CD4-positive, alpha-beta memory T cell (primary cell): ENCODE data around the gene FSIP1. TPM values are rescaled to one million over a fixed set of nuclear protein-coding genes. Genes with fewer than 3 reads are reported as not detected.
A peak's percentile ranks its signal among the peaks of the same experiment; 100 is the strongest.

Experiments used
- CTCF ChIA-PET: fragments of 350-600 bp; sonication (Branson Sonifier 250); formaldehyde crosslinking; loops from one replicate; lab custom pipeline; 2021; ENCODE audit warnings: inconsistent platforms; ENCODE audit not compliant: partially characterized antibody; lab: Charles Lee
- POLR2A ChIA-PET: fragments of 350-600 bp; sonication (Branson Sonifier 250); formaldehyde crosslinking; loops from one replicate; lab custom pipeline; 2021; ENCODE audit not compliant: partially characterized antibody; lab: Charles Lee
- DNase-seq, 5 donors: peaks; one replicate each; pipeline versions ENCODE4 v3.0.0 to v3.0.0-alpha.2; 2020 to 2022; ENCODE audit warnings: mixed read lengths in 1 of 5
- H3K27ac ChIP-seq: one replicate; pipeline ENCODE4 v1.7.0; 2013; ENCODE audit warnings: low read depth, low read length
- H3K27me3 ChIP-seq: 2 replicates; pipeline ENCODE4 v1.7.0; 2013; ENCODE audit warnings: mild to moderate bottlenecking, low read length, moderate library complexity; ENCODE audit not compliant: insufficient read depth
- H3K36me3 ChIP-seq: 2 replicates; pipeline ENCODE4 v1.7.0; 2013; ENCODE audit warnings: mild to moderate bottlenecking, low read length, moderate library complexity; ENCODE audit not compliant: insufficient read depth
- H3K4me1 ChIP-seq: 2 replicates; pipeline ENCODE4 v1.7.0; 2013; ENCODE audit warnings: mild to moderate bottlenecking, low read length, moderate library complexity; ENCODE audit not compliant: insufficient read depth
- H3K4me3 ChIP-seq, 2 donors: one replicate each; pipeline ENCODE4 v1.7.0; 2013; ENCODE audit warnings: low read length in 2 of 2, mild to moderate bottlenecking in 1 of 2
- H3K9me3 ChIP-seq, 2 donors: one replicate each; pipeline ENCODE4 v1.7.0; 2013; ENCODE audit warnings: low read length in 2 of 2, control low read depth in 1 of 2; ENCODE audit not compliant: control insufficient read depth in 1 of 2
- H3K27ac Mint-ChIP-seq, 7 donors: one replicate each; pipeline ENCODE4 v1.8.0; 2020 to 2021; ENCODE audit warnings: mixed read lengths in 7 of 7, mild to moderate bottlenecking in 6 of 7, inconsistent platforms in 3 of 7, moderate library complexity in 3 of 7
- H3K27me3 Mint-ChIP-seq, 2 donors: one replicate each; pipeline ENCODE4 v1.8.0; 2020 to 2021; ENCODE audit warnings: mixed read lengths in 2 of 2
- H3K36me3 Mint-ChIP-seq, 2 donors: one replicate each; pipeline ENCODE4 v1.8.0; 2020 to 2021; ENCODE audit warnings: mixed read lengths in 2 of 2, inconsistent platforms in 1 of 2, mild to moderate bottlenecking in 1 of 2
- H3K4me1 Mint-ChIP-seq, 4 donors: one replicate each; pipeline ENCODE4 v1.8.0; 2020 to 2021; ENCODE audit warnings: mixed read lengths in 4 of 4, mild to moderate bottlenecking in 1 of 4
- H3K4me3 Mint-ChIP-seq, 8 donors: one replicate each; pipeline ENCODE4 v1.8.0; 2020 to 2021; ENCODE audit warnings: mixed read lengths in 8 of 8, mild to moderate bottlenecking in 7 of 8, moderate library complexity in 6 of 8, inconsistent platforms in 3 of 8
- H3K9me3 Mint-ChIP-seq, 8 donors: one replicate each; pipeline ENCODE4 v1.8.0; 2020 to 2021; ENCODE audit warnings: mixed read lengths in 8 of 8, mild to moderate bottlenecking in 5 of 8, inconsistent platforms in 3 of 8, moderate library complexity in 1 of 8
- intact Hi-C: fragments of 100-400 bp; cut with micrococcal nuclease; formaldehyde crosslinking; loops from one replicate; pipeline ENCODE4 v1.15.1; 2023
- polyA plus RNA-seq, 2 donors: library from polyadenylated mRNA; unstranded; fragments of 300-500 nt; fragmentation: Illumina TruSeq; gene quantifications; one replicate each; pipeline ENCODE4 v1.2.3, GENCODE V29; 2021
- total RNA-seq, 2 experiments: library from RNA; stranded (reverse); gene quantifications; one replicate each; pipeline ENCODE4 v1.2.3, GENCODE V29; 2021

The FSIP1 gene
- total and polyA plus RNA-seq, 4 experiments from 2014 or later, result 0.47 to 1.6 (median 1.1) TPM

DNA sequence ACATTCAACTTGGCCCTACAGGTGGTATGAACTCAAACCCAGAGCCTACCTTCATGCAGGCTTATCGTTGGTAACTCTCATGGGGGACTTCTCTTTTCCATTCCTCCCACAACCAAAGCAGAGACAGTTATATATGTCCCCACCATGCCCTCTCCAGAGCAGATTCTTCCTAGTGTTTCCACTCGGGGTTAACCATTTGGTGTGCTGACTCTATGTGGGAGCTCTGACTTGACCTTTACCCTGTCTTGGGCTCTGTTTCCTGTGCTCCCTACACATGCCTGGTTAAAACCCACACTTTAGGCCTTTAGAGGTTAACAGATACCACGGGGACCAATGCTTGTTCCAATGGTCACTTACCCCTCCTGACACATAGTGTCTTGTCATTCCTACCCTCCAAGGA is 80.7 kb downstream of the FSIP1 start:
- Mint-ChIP-seq H3K27ac (no peak overlapping the region), H3K36me3 (no peaks in the 10 kb centered on the region), H3K4me3 (no peak overlapping the region), H3K9me3 (no peaks in the 10 kb centered on the region), H3K4me1 (no peaks in the 10 kb centered on the region), H3K27me3 (no peaks in the 10 kb centered on the region)
- CTCF ChIA-PET, result interaction anchor here (1.0 kb wide), 2 partner anchors 10 to 119 kb away, joined by 3 read pairs; no protein-coding TSS in a partner anchor
- no peaks in the 10 kb centered on the region for H3K27me3 ChIP-seq
- H3K36me3 ChIP-seq, result no peaks in the 10 kb centered on the region
- DNase-seq, result no peak
- no peaks in the 10 kb centered on the region for H3K4me1 ChIP-seq
- H3K27ac ChIP-seq, result no peak overlapping the region
- H3K9me3 ChIP-seq, result no peaks in the 10 kb centered on the region
- POLR2A ChIA-PET, result no interaction called here
- H3K4me3 ChIP-seq, result no peak overlapping the region
- intact Hi-C loops, result no loop called here

- DNase-seq, result no peak
- POLR2A ChIA-PET, result no interaction called here
- H3K4me1 ChIP-seq, result no peaks in the 10 kb centered on the region
- H3K27ac ChIP-seq, result no peak overlapping the region
- CTCF ChIA-PET, result interaction anchor here (1.0 to 1.4 kb wide), 3 partner anchors 8 to 77 kb away, joined by 3 to 5 read pairs (median 3); no protein-coding TSS in a partner anchor
- no peaks in the 10 kb centered on the region for H3K4me1 Mint-ChIP-seq
- H3K9me3 Mint-ChIP-seq, result no peaks in the 10 kb centered on the region
- no peak overlapping the region for H3K4me3 Mint-ChIP-seq
- intact Hi-C loops, result no loop called here
- H3K9me3 ChIP-seq, result no peaks in the 10 kb centered on the region
- H3K27me3 Mint-ChIP-seq, result no peaks in the 10 kb centered on the region
- H3K36me3 ChIP-seq, result no peaks in the 10 kb centered on the region
- H3K27me3 ChIP-seq, result no peaks in the 10 kb centered on the region
- H3K36me3 Mint-ChIP-seq, result no peaks in the 10 kb centered on the region
- no peak overlapping the region for H3K27ac Mint-ChIP-seq
- no peak overlapping the region for H3K4me3 ChIP-seq
Measured at GRCh38 chr15:39700375-39700700, 82.3 kb downstream of the FSIP1 start.

DNA sequence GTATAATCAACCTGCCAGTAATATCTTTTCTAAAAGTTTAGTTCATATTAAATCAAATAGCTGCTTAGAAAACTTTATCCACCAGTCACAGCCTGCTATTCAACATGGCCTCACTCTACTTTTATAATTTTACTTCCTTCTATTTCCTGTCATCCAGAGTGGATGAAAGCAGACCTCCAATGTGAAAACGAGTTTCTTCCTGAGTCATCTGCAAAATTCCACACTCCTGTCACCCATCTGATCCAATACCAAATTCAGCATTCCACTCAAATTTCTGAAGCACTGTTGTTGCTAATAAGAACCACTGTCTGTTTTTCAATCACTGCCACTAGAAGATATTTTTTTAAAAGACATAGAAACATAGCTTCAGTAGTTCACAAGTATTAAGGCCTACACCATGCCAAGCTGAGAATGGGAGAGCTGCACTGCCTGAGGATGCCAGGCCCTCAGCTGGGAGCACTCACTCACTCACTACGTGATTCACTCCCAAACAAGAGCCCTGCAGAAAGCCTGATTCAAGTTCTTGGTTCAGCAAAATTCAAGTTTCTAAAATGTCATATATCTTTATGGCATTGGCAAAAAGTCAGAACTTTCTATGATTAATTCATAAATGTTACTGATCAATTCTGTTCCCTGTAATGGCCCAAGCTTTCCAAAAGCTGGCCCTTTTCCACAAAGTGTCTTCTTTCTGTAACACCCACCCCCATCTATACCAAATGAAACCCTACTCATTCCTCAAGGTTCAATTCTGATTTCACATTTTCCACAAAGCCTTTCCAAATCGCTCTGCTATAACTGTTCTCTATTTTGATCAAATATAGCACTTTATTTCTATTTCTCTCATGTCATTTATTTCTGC is 82.9 kb downstream of the FSIP1 start:
- no peaks in the 10 kb centered on the region for H3K27me3 Mint-ChIP-seq
- H3K36me3 Mint-ChIP-seq, result no peaks in the 10 kb centered on the region
- H3K9me3 ChIP-seq, result no peaks in the 10 kb centered on the region
- no peak overlapping the region for H3K27ac ChIP-seq
- H3K27ac Mint-ChIP-seq, result no peak overlapping the region
- H3K36me3 ChIP-seq, result no peaks in the 10 kb centered on the region
- DNase-seq, result no peak
- ChIA-PET POLR2A (interaction anchor here (1.2 kb wide), 1 partner anchor 75 kb away, joined by 3 read pairs; no protein-coding TSS in a partner anchor), CTCF (interaction anchor here (1.0 to 1.4 kb wide), 3 partner anchors 8 to 120 kb away, joined by 3 to 5 read pairs (median 5); no protein-coding TSS in a partner anchor)
- no peaks in the 10 kb centered on the region for H3K4me1 ChIP-seq
- H3K27me3 ChIP-seq, result no peaks in the 10 kb centered on the region
- intact Hi-C loops, result no loop called here
- no peaks in the 10 kb centered on the region for H3K9me3 Mint-ChIP-seq
- no peak overlapping the region for H3K4me3 Mint-ChIP-seq
- no peaks in the 10 kb centered on the region for H3K4me1 Mint-ChIP-seq
- H3K4me3 ChIP-seq, result no peak overlapping the region

DNA sequence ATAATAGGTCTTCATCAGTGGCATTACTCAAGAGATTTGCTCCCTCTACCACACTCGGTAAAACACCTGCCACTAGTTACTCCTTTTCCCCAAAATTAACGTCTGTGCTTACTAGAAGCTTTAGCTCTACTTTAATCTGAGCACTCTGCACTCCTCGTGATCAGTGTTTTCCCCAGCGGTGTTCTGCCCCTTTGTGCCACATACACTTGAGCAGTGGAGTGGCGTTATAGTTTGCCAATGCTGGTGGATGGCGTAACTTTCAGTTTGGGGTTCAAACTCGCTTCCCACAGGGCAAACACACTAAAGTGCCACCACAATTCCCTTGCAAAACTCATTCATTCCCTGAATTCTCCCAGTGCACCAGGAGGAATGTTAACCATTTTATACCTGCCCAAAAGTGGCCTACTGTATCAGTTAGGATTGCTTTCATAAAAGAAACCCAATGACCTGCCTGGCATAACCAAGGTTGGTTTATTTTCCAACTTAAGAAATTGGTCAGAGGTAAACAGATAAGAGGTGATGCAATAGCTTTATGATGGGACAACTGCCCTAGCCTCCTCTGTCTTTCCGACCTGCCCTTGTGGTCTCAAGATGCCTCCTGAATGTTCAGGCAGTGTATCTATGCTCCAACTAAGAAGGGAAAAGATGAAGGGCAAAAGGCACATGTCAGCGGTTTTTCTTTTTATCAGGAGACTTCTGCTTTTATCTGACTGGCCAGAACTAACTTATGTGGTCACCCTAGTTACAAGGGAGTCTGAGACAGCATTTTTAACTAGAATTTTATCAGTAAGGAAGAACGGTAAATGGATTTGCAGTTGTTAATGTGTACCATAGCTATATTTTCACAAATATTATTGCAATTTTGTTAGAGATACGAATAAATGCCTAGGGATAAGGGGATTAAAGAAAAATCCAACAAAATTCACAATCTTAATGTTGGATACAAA is 83.9 kb downstream of the FSIP1 start:
- Histone ChIP-seq H3K4me3 (no peak overlapping the region), H3K9me3 (no peaks in the 10 kb centered on the region), H3K27ac (no peak overlapping the region), H3K36me3 (no peaks in the 10 kb centered on the region), H3K4me1 (no peaks in the 10 kb centered on the region), H3K27me3 (no peaks in the 10 kb centered on the region)
- CTCF ChIA-PET, result interaction anchor here (1.2 kb wide), 1 partner anchor 119 kb away, joined by 5 read pairs; no protein-coding TSS in a partner anchor
- Mint-ChIP-seq H3K27ac (peak overlapping the region in 1 of 7 donors; percentile 44), H3K36me3 (no peaks in the 10 kb centered on the region), H3K27me3 (no peaks in the 10 kb centered on the region), H3K9me3 (no peaks in the 10 kb centered on the region), H3K4me3 (no peak overlapping the region), H3K4me1 (no peaks in the 10 kb centered on the region)
- intact Hi-C loops, result no loop called here
- DNase-seq, result no peak
- POLR2A ChIA-PET, result interaction anchor here (1.2 kb wide), 1 partner anchor 74 kb away, joined by 3 read pairs; no protein-coding TSS in a partner anchor

- Mint-ChIP-seq H3K4me1 (peaks cover 0 to 4% (median 0%) of the 10 kb centered on the region in 4 donors), H3K27me3 (peaks cover 5 to 6% of the 10 kb centered on the region in 2 donors), H3K4me3 (no peak overlapping the region), H3K36me3 (no peaks in the 10 kb centered on the region), H3K9me3 (no peaks in the 10 kb centered on the region), H3K27ac (no peak overlapping the region)
- POLR2A ChIA-PET, result no interaction called here
- DNase-seq, result no peak
- CTCF ChIA-PET, result no interaction called here
- intact Hi-C loops, result no loop called here
- Histone ChIP-seq H3K9me3 (no peaks in the 10 kb centered on the region), H3K36me3 (no peaks in the 10 kb centered on the region), H3K27me3 (no peaks in the 10 kb centered on the region), H3K27ac (no peak overlapping the region), H3K4me1 (no peaks in the 10 kb centered on the region), H3K4me3 (no peak overlapping the region)
Measured at GRCh38 chr15:39697509-39697908, 85.1 kb downstream of the FSIP1 start.

- Mint-ChIP-seq H3K9me3 (no peaks in the 10 kb centered on the region), H3K4me3 (no peak overlapping the region), H3K27ac (no peak overlapping the region), H3K36me3 (no peaks in the 10 kb centered on the region), H3K4me1 (peaks cover 0 to 7% (median 3%) of the 10 kb centered on the region in 4 donors), H3K27me3 (peaks cover 7 to 9% of the 10 kb centered on the region in 2 donors)
- Histone ChIP-seq H3K36me3 (no peaks in the 10 kb centered on the region), H3K27ac (no peak overlapping the region), H3K4me3 (no peak overlapping the region), H3K27me3 (no peaks in the 10 kb centered on the region), H3K4me1 (no peaks in the 10 kb centered on the region), H3K9me3 (no peaks in the 10 kb centered on the region)
- CTCF ChIA-PET, result interaction anchor here (2.1 kb wide), 1 partner anchor 10 kb away, joined by 6 read pairs; no protein-coding TSS in a partner anchor
- intact Hi-C loops, result no loop called here
- POLR2A ChIA-PET, result no interaction called here
- no peak for DNase-seq
Measured at GRCh38 chr15:39695793-39696192, 86.8 kb downstream of the FSIP1 start.
